Measurements from ENCODE around the gene MPO. TPM values are rescaled to one million over a fixed set of nuclear protein-coding genes. Genes with fewer than 3 reads are reported as not detected.

The MPO gene
- total and polyA plus RNA-seq, 2 of the 8 experiments (the other 6 are each of a cell fraction or from before 2014, with no cell fraction given) = 0.06 to 0.74 TPM

DNA sequence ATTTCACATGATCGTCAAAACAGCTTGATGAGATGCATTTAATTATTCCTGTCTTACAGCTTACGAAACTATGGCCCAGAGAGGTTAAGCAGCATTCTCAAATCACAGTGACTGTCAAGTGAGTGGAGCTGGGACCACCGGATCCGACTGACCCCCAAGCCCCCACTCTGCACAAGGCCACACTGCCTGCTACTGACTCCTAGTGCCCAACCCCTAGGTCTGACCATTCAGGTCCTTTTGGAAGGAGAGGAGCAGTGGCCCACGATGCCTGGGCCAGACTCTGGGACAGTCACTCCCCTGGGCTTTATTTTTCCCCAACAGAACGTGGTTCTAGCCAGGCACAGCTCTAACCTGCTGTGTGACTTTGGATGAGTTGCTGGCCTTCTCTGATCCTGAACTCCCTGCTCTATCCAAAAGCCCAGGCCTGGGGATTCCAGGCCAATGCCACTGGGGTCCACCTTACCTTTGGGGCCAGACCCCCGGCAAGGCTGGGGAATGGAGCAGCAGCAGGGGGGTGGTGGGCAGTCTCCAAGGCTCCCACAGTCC, 38.0 kb upstream of the MPO start:
- no peak overlapping the region for H3K9ac ChIP-seq (replicated peaks in 1 of 4; ENCODE audit: extremely low read depth in 1 of 4, low read depth in 3 of 4, low read length in 3 of 4)
- H4K5ac ChIP-seq (ENCODE audit: insufficient read length, low read depth, low read length) = no peak overlapping the region
- H3K4me3 ChIP-seq (ENCODE audit: extremely low read depth in 1 of 4, insufficient read depth in 2 of 4, low read depth in 3 of 4, low read length in 4 of 4) = no peak overlapping the region
- no peaks in the 10 kb centered on the region for H3K9me3 ChIP-seq (ENCODE audit: insufficient read depth in 2 of 2, low read depth in 1 of 2, low read length in 1 of 2)
- no peak overlapping the region for H3K18ac ChIP-seq (ENCODE audit: extremely low read depth, low read length)
- peaks cover 0 to 8% (median 4%) of the 10 kb centered on the region in 4 experiments; a peak in 5 of 7 replicates for H3K27me3 ChIP-seq (replicated peaks in 1 of 4; ENCODE audit: control insufficient read depth in 3 of 4, extremely low read depth in 1 of 4, insufficient read depth in 3 of 4, low read length in 3 of 4)
- H3K23ac ChIP-seq (ENCODE audit: insufficient read length) = no peak overlapping the region
- no peak overlapping the region for H3K4me2 ChIP-seq (ENCODE audit: insufficient read depth in 1 of 2, low read depth in 2 of 2, low read length in 2 of 2)
- no peak overlapping the region for H3K14ac ChIP-seq (ENCODE audit: insufficient read length)
- no peak overlapping the region for H2AFZ ChIP-seq (ENCODE audit: low read length)
- no peak overlapping the region for H4K8ac ChIP-seq (ENCODE audit: extremely low read depth, insufficient read depth, low read length)
- H2AK5ac ChIP-seq (ENCODE audit: low read depth, low read length) = no peak overlapping the region
- no peak overlapping the region for H2BK120ac ChIP-seq (replicated peaks; ENCODE audit: low read depth, low read length)
- H2BK15ac ChIP-seq (ENCODE audit: low read length) = no peak overlapping the region
- H3K23me2 ChIP-seq (ENCODE audit: low read depth, low read length) = no peaks in the 10 kb centered on the region; the same call in 1 of the 2 replicates
- no peak overlapping the region for H2BK12ac ChIP-seq (ENCODE audit: low read depth, low read length)
- WGBS, 2 experiments (ENCODE audit: extremely low coverage in 1 of 2, insufficient coverage in 1 of 2, insufficient read length in 1 of 2, insufficient replicate concordance in 2 of 2, low coverage in 1 of 2, low lambda C conversion rate in 2 of 2, missing lambda C conversion rate in 1 of 2) = 82% methylated on average over 7 of the region's 7 CpGs; no CpG with 5 or more reads in 1 of the 2 experiments
- no peak overlapping the region for H3K56ac ChIP-seq (replicated peaks; ENCODE audit: insufficient read length, low read depth, low read length)
- H3K79me1 ChIP-seq (ENCODE audit: low read depth, low read length) = no peaks in the 10 kb centered on the region
- CTCF ChIA-PET (ENCODE audit: partially characterized antibody) = interaction anchor here (0.9 to 21.9 kb wide), 12 partner anchors 8 to 135 kb away, joined by 3 to 384 read pairs (median 14); partner anchors contain the start of genes RNF43 and TSPOAP1
- no peak overlapping the region for H2BK5ac ChIP-seq (ENCODE audit: low read depth, low read length)
- no peak overlapping the region for H2BK20ac ChIP-seq (ENCODE audit: low read length)
- H3K79me2 ChIP-seq (ENCODE audit: control insufficient read depth in 1 of 2, insufficient read depth in 2 of 2, low read length in 2 of 2) = no peaks in the 10 kb centered on the region
- FAIRE-seq (no peak), DNase-seq (ENCODE audit: low read depth in 1 of 2, low spot score in 2 of 2) (no peak)
- no peaks in the 10 kb centered on the region for H4K20me1 ChIP-seq (replicated peaks in 1 of 2; ENCODE audit: control insufficient read depth in 1 of 2, insufficient read depth in 2 of 2, low read length in 2 of 2)
- H3K4me1 ChIP-seq (replicated peaks in 1 of 4; ENCODE audit: control insufficient read depth in 3 of 4, insufficient read depth in 4 of 4, low read length in 3 of 4) = peaks cover 0 to 5% (median 1%) of the 10 kb centered on the region in 4 experiments; a peak in 5 of 7 replicates
- H4K91ac ChIP-seq (replicated peaks; ENCODE audit: insufficient read length, low read length) = no peak overlapping the region
- H3K27ac ChIP-seq (ENCODE audit: low read depth, low read length) = no peak overlapping the region
- H3K36me3 ChIP-seq (ENCODE audit: control insufficient read depth in 2 of 4, insufficient read depth in 4 of 4, low read length in 3 of 4) = no peaks in the 10 kb centered on the region
- H3K4ac ChIP-seq (replicated peaks; ENCODE audit: insufficient read length, low read depth, low read length) = no peak overlapping the region
- POLR2A ChIA-PET (ENCODE audit: partially characterized antibody) = interaction anchor here (1.5 to 3.8 kb wide), 5 partner anchors 10 to 33 kb away, joined by 4 to 12 read pairs (median 7); partner anchors contain the start of gene SUPT4H1
- TF ChIP-seq SP1 (IDR thresholded peaks at IDR 0.05; ENCODE audit: low read depth, low read length) = no peak
- TF ChIP-seq, protein P1, sequence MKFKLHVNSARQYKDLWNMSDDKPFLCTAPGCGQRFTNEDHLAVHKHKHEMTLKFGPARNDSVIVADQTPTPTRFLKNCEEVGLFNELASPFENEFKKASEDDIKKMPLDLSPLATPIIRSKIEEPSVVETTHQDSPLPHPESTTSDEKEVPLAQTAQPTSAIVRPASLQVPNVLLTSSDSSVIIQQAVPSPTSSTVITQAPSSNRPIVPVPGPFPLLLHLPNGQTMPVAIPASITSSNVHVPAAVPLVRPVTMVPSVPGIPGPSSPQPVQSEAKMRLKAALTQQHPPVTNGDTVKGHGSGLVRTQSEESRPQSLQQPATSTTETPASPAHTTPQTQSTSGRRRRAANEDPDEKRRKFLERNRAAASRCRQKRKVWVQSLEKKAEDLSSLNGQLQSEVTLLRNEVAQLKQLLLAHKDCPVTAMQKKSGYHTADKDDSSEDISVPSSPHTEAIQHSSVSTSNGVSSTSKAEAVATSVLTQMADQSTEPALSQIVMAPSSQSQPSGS (IDR thresholded peaks at IDR 0.05; ENCODE audit: low read length) = no peak
